Choroid plexus epithelial cell (primary cell): ENCODE results near the gene EPHB2.
A peak's percentile ranks its signal among the peaks of the same experiment; 100 is the strongest.

Experiments used
- DNase-seq: peaks from one replicate; pipeline ENCODE4 v3.0.0-alpha.2; 2010; ENCODE audit warnings: low read depth
- H3K4me3 ChIP-seq: 2 replicates; pipeline ENCODE4 v1.5.1; 2011; ENCODE audit warnings: low read depth, mild to moderate bottlenecking, control low read depth, low read length, moderate library complexity
- CTCF ChIP-seq: conservative IDR thresholded peaks from 2 replicates; pipeline ENCODE4 v1.5.1; 2011; ENCODE audit warnings: low read depth, mild to moderate bottlenecking, control low read depth, inconsistent platforms, low read length, moderate library complexity

EPHB2 gene

GRCh38 chr1:22739648-22740385 lies 29.2 kb downstream of the EPHB2 start:
- TF ChIP-seq CTCF: no peak
- no peak overlapping the region for H3K4me3 ChIP-seq
- DNase-seq: peak; percentile 84

- DNase-seq: no peak
- TF ChIP-seq CTCF: no peak
- no peak overlapping the region for H3K4me3 ChIP-seq
Observed at GRCh38 chr1:22741118-22741517, 30.5 kb downstream of the EPHB2 start.

- no peak for TF ChIP-seq CTCF
- DNase-seq: peak; percentile 62
Observed at GRCh38 chr1:22745669-22746585, 35.3 kb downstream of the EPHB2 start.

DNA sequence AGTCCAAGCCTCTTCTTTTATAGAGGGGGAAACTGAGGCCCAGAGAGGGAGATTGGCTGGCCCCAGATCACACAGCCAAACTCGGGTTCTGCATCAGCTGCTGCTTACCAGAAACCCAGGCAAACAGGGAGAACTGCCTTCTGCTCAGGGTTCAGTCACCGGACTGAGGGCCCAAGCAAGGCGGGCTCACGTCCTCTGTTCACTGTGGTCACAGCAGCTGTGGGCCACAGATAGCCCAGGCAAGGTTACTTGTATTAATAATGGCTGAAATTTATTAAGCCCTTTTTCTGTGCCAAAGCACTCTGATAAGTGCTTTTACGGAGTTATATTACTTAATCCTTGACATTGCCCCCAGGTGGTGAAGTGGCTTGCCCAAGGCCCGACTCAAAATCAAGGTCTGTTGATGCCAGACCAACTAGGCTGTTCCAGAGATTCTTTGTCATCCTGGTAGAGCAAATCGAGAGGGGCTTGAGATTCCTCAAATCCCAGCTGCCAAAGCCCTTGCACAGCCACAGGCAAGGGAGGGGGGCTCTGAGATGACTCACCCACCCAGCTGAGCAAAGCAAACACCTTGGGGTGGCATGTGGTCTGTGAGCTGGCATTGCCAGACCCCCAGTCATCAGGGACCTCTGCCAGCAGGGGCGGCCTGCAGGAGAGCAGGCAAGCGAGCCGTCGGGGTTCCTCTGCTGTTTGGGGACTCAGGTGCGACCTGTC lies 36.5 kb downstream of the EPHB2 start:
- TF ChIP-seq CTCF: peak; percentile 4
- peak; percentile 51 for DNase-seq
- H3K4me3 ChIP-seq: no peak overlapping the region

More at GRCh38 chr1:22745669-22746585, 35.3 kb downstream of the EPHB2 start:
- no peak overlapping the region for H3K4me3 ChIP-seq

DNA sequence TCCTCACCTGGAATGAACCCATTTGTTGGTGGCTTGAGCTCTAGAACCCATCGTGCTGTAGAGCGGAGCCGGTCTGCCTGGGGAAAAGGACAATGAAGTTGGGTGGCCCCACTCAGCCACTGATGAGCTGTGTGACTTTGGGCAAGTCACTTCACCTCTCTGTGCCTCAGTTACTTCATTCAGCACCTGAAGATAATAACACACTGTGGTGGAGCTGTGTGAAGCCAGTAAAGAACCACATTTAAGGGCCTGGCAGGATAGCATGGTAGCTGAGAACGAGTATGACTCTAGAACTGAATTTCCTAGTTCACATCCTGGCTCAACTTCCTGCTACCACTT lies 37.1 kb downstream of the EPHB2 start:
- no peak overlapping the region for H3K4me3 ChIP-seq
- no peak for TF ChIP-seq CTCF
- DNase-seq: no peak

DNA sequence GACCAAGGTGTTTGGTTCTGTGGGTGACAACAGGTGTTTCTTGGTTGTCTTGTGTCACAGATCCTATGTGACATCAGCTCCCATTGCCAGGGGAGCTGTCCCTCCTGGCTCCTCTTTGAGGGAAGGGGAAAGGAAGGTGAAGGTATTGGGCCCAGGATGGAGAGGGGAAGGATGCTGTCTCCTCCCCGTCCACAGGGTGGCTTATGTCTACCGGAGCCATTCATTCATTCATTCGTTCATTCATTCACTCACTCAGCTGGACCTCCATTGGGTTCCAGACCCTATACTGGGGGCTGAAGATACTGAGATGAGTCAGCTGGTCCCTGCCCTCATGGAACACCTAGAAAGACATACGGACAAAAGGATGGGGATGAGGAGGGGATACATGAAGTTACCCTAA lies 38.9 kb downstream of the EPHB2 start:
- no peak for TF ChIP-seq CTCF
- no peak overlapping the region for H3K4me3 ChIP-seq
- no peak for DNase-seq
